Caco-2 (cell line): ENCODE data around the gene CSF1. TPM values are rescaled to one million over a fixed set of nuclear protein-coding genes. Genes with fewer than 3 reads are reported as not detected.

Source experiments
- BruUV-seq: library from RNA; stranded (reverse); fragments of 400-500 nt; replicated peaks from 2 replicates; lab custom pipeline; 2021; lab: Mats Ljungman, UMichigan
- CTCF ChIA-PET: fragments of 300-600 bp; sonication (Branson Sonifier 250); formaldehyde crosslinking; loops from one replicate; lab custom pipeline; 2022; ENCODE audit warnings: antibody characterized with exemption; lab: Charles Lee
- POLR2A ChIA-PET: fragments of 300-600 bp; sonication (Branson Sonifier 250); formaldehyde crosslinking; loops from one replicate; lab custom pipeline; 2022; ENCODE audit warnings: antibody characterized with exemption; lab: Charles Lee
- DNase-seq, 2 experiments: peaks; one replicate each; pipeline versions ENCODE4 v3.0.0 to v3.0.0-alpha.2; 2020 to 2022
- H3K27me3 ChIP-seq: replicated peaks from 2 replicates; pipeline ENCODE4 v1.6.0; 2011; ENCODE audit warnings: low read length; ENCODE audit not compliant: control insufficient read depth, insufficient read depth
- H3K36me3 ChIP-seq: 2 replicates; pipeline ENCODE4 v1.5.1; 2011; ENCODE audit warnings: low read length; ENCODE audit not compliant: control insufficient read depth, insufficient read depth
- H3K4me1 ChIP-seq: fragments of 250-450 bp; sonication (Bioruptor Pico); 2 replicates; pipeline ENCODE4 v1.5.1; 2020; ENCODE audit warnings: mild to moderate bottlenecking
- H3K4me3 ChIP-seq: 2 replicates; pipeline ENCODE4 v1.5.1; 2011; ENCODE audit warnings: low read depth, mild to moderate bottlenecking, control low read depth, low read length
- H3K9me3 ChIP-seq: fragments of 250-450 bp; sonication (Bioruptor Pico); 2 replicates; pipeline ENCODE4 v1.5.1; 2020; ENCODE audit warnings: mild to moderate bottlenecking, moderate library complexity
- H3K27ac Mint-ChIP-seq: one replicate; pipeline ENCODE4 v1.8.0; 2022; ENCODE audit warnings: mixed read lengths; ENCODE audit not compliant: unreplicated experiment
- H3K27me3 Mint-ChIP-seq: one replicate; pipeline ENCODE4 v1.8.0; 2022; ENCODE audit warnings: mixed read lengths; ENCODE audit not compliant: insufficient read depth, unreplicated experiment
- H3K36me3 Mint-ChIP-seq: one replicate; pipeline ENCODE4 v1.8.0; 2022; ENCODE audit warnings: mild to moderate bottlenecking, mixed read lengths; ENCODE audit not compliant: insufficient read depth, unreplicated experiment
- H3K4me1 Mint-ChIP-seq: one replicate; pipeline ENCODE4 v1.8.0; 2022; ENCODE audit warnings: low read depth, mixed read lengths; ENCODE audit not compliant: unreplicated experiment
- H3K4me3 Mint-ChIP-seq: one replicate; pipeline ENCODE4 v1.8.0; 2022; ENCODE audit warnings: mild to moderate bottlenecking, moderate library complexity, mixed read lengths; ENCODE audit not compliant: unreplicated experiment
- H3K9me3 Mint-ChIP-seq: one replicate; pipeline ENCODE4 v1.8.0; 2022; ENCODE audit warnings: mixed read lengths; ENCODE audit not compliant: unreplicated experiment
- CTCF ChIP-seq, 2 experiments: fragments of 200-600 bp in 1 of 2; IDR thresholded peaks; 1 replicate in 1 of 2; 2 replicates in 1 of 2; pipeline versions ENCODE4 v1.5.1 to v1.8.0; 2011 to 2022; ENCODE audit warnings: antibody characterized with exemption in 1 of 2, control low read depth in 1 of 2, inconsistent platforms in 1 of 2, low read depth in 1 of 2, low read length in 1 of 2, mild to moderate bottlenecking in 1 of 2, moderate library complexity in 1 of 2; ENCODE audit not compliant: insufficient read depth in 1 of 2, severe bottlenecking in 1 of 2, unreplicated experiment in 1 of 2
- intact Hi-C: fragments of 100-400 bp; cut with micrococcal nuclease; formaldehyde crosslinking; loops from one replicate; pipeline ENCODE4 v1.10.0; 2022; ENCODE audit not compliant: unreplicated experiment
- total RNA-seq: library from RNA; stranded (reverse); gene quantifications from 2 replicates; pipeline ENCODE4 v1.2.3, GENCODE V29; 2022

The CSF1 gene
- total RNA-seq, 1 experiment from 2014 or later = 3.9 TPM

GRCh38 chr1:109873278-109874175 lies 37.1 kb upstream of the CSF1 start:
- Histone ChIP-seq H3K4me1 (peaks cover 24% of the 10 kb centered on the region), H3K27me3 (no peaks in the 10 kb centered on the region), H3K36me3 (no peaks in the 10 kb centered on the region), H3K4me3 (no peak overlapping the region), H3K9me3 (no peaks in the 10 kb centered on the region)
- no peak for DNase-seq
- Mint-ChIP-seq H3K4me1 (peaks cover 16% of the 10 kb centered on the region), H3K9me3 (no peaks in the 10 kb centered on the region), H3K27ac (no peak overlapping the region), H3K36me3 (no peaks in the 10 kb centered on the region), H3K27me3 (no peaks in the 10 kb centered on the region), H3K4me3 (no peak overlapping the region)
- intact Hi-C loops = no loop called here
- TF ChIP-seq CTCF (IDR thresholded peaks at IDR 0.05; ENCODE audit: insufficient read depth in 1 of 2, low read depth in 1 of 2, low read length in 1 of 2, severe bottlenecking in 1 of 2, unreplicated experiment in 1 of 2) = no peak
- ChIA-PET CTCF (no interaction called here), POLR2A (no interaction called here)
- no TSS peak for BruUV-seq

- H3K27me3 Mint-ChIP-seq = no peaks in the 10 kb centered on the region
- intact Hi-C loops = no loop called here
- no peaks in the 10 kb centered on the region for H3K9me3 Mint-ChIP-seq
- Histone ChIP-seq H3K9me3 (no peaks in the 10 kb centered on the region), H3K27me3 (no peaks in the 10 kb centered on the region), H3K4me1 (peaks cover 24% of the 10 kb centered on the region), H3K36me3 (no peaks in the 10 kb centered on the region), H3K4me3 (no peak overlapping the region)
- peaks cover 16% of the 10 kb centered on the region for H3K4me1 Mint-ChIP-seq
- BruUV-seq = no TSS peak
- H3K27ac Mint-ChIP-seq = no peak overlapping the region
- ChIA-PET POLR2A (no interaction called here), CTCF (no interaction called here)
- H3K36me3 Mint-ChIP-seq = no peaks in the 10 kb centered on the region
- no peak overlapping the region for H3K4me3 Mint-ChIP-seq
- DNase-seq = no peak
- no peak for TF ChIP-seq CTCF (IDR thresholded peaks at IDR 0.05; ENCODE audit: insufficient read depth in 1 of 2, low read depth in 1 of 2, low read length in 1 of 2, severe bottlenecking in 1 of 2, unreplicated experiment in 1 of 2)
Measured at GRCh38 chr1:109874445-109874844, 36.2 kb upstream of the CSF1 start.

GRCh38 chr1:109875874-109876273 lies 34.8 kb upstream of the CSF1 start:
- no peak for DNase-seq
- Histone ChIP-seq H3K27me3 (no peaks in the 10 kb centered on the region), H3K4me3 (no peak overlapping the region), H3K4me1 (peaks cover 24% of the 10 kb centered on the region), H3K36me3 (no peaks in the 10 kb centered on the region), H3K9me3 (no peaks in the 10 kb centered on the region)
- Mint-ChIP-seq H3K27ac (peak overlapping the region; percentile 29), H3K4me1 (peaks cover 16% of the 10 kb centered on the region), H3K4me3 (no peak overlapping the region), H3K9me3 (no peaks in the 10 kb centered on the region), H3K27me3 (no peaks in the 10 kb centered on the region), H3K36me3 (no peaks in the 10 kb centered on the region)
- CTCF ChIA-PET = no interaction called here
- intact Hi-C loops = loop anchor here (2.0 to 5.0 kb wide), 2 partner anchors 35 to 89 kb away; partner anchors contain the start of gene CSF1
- BruUV-seq = no TSS peak
- POLR2A ChIA-PET = no interaction called here
- no peak for TF ChIP-seq CTCF (IDR thresholded peaks at IDR 0.05; ENCODE audit: insufficient read depth in 1 of 2, low read depth in 1 of 2, low read length in 1 of 2, severe bottlenecking in 1 of 2, unreplicated experiment in 1 of 2)
